Stimulated activated CD8-positive, alpha-beta memory T cell treated with anti-CD3 and anti-CD28 coated beads, Interleukin-2, amount 100 ng/mL, for 48 hours (primary cell): ENCODE data around the gene EFEMP2.

Source experiments
- DNase-seq, 2 donors: peaks; one replicate each; pipeline ENCODE4 v3.0.0-alpha.2; 2020; ENCODE audit warnings: low read depth in 2 of 2

The EFEMP2 gene

DNA sequence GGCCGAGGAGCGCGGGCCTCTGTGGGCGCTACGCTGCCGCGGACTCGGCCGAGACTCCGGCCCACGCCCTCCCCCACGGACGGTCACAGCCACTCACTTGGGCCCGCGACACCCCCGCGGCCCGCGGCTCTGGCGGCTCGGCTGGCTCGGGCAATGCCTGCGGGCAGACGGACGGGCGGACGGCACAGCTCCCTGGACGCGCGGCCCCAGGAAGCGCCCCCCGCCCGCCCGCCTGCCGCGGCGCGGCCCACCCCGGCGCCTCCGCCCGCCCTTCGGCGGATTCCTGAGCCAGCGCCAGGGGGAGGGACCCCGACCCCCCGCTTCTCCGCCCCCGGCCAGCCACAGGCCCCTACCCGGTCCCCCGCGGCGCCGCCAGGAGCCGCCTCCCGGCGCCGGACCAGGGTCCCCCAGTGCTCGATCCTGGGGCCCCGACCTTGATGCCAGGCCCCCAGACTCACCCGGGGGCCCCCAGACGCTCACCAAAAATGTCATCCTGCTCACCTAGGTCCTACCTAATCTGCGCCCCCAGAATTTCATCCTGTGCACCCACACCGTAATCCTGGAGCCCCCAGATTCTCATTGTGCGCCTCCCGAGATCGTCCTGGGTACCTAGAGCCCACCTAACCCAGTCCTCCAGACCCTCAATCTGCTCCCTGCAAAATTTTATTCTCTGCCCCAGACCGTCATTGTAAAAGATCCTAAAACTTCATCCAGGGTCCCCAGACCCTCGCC lies at the start of gene EFEMP2:
EFEMP2 (minus strand) TSS at position 215 of the 732 bp plus-strand sequence. CDS start 446 bp downstream, outside the sequence.
- no peak for DNase-seq

DNA sequence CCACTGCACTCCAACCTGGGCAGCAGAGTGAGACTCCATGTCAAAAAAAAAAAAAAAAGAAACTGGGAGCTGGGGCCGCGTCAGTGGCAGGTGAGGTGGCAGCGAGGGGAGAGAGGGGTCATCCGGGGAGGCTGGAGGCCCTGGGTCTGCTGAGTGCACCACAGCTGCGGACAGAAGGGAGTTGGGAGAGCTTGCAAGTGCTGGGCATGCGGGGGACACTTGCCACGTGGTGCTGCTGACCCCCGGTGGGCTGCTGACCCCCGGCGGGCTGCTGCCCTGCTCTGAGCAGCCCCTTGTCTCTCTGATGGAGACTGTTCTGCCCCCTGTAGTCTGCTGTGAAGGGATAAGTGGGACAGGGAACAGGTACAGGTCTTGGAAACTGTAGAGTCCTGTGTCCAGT lies 49.3 kb upstream of the EFEMP2 start:
- no peak for DNase-seq

DNA sequence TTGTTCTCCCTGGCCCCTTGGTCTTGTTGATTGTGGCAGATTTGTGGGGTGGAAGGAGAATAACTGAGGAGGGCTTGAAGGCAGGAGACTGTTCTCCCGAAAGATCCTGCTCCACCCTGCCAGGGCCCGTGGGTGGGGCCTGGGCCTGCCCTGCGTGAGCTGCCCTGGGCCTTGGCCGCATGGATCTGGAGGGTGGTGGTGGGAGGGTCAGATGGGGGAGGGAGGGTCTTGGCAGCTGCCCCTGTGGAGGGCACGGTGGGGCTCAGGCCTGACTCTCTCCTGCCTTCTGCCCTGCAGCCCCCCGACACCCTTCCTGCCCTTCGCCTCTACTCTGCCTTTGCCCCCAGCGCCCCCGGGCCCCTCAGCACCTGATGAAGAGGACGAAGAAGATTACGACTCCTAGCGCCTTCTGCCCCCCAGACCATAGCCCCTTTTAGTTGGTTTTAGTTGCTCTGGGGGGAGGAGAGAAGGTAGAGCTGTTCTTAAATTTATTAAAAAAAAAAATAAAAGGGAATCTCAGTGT lies 48.5 kb upstream of the EFEMP2 start:
- DNase-seq, result no peak

DNA sequence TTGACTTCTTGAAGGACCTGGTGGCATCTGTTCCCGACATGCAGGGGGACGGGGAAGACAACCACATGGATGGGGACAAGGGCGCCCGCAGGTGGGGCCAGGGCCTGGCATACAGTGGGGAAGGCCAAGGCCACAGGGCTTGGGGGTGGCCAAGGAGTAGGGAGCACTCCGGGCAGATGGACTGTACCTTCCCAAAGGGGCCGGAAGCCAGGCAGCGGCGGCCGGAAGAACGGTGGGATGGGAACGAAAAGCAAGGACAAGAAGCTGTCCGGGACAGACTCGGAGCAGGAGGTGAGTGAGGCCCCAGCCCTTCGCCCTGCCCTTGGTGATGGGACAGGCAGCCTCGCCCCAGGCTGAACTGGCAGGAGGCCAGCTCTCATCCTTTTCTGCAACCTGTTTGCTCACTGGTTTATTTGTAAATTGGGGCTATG lies 47.8 kb upstream of the EFEMP2 start:
- DNase-seq, result no peak

DNA sequence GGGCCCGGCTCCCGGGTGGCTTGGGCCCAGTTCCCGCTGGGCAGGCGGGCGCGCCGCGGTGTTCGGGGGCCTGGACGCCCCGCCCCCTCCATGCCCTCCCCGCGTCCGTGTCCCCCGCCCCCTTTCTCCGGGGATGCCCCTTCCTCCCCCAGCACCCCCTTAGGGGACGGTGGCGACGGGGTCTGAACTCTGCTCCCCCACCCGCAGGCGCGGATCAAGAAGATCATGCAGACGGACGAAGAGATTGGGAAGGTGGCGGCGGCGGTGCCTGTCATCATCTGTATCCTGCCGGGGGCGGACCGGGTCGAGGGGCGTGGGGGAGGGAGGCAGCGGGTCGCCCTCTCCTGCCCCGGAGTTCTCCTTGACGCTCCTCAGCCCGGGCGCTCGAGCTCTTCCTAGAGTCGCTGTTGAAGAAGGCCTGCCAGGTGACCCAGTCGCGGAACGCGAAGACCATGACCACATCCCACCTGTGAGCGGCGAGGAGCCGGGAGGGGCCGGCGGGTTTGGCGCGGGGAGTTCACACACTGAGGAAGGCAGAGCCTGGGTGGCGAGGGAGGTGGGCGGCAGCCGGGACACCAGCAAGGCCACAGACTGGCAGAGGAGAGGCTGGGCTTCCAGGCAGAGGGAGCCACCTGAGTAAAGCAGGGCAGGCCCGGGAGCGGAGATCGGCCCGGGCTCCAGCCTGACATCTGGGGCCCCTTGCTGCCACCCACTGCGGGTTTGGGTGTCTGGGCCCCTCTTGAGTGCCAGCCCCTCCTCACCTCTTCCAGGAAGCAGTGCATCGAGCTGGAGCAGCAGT lies 47.2 kb upstream of the EFEMP2 start:
- DNase-seq, result peak; percentile 47 to 53

DNA sequence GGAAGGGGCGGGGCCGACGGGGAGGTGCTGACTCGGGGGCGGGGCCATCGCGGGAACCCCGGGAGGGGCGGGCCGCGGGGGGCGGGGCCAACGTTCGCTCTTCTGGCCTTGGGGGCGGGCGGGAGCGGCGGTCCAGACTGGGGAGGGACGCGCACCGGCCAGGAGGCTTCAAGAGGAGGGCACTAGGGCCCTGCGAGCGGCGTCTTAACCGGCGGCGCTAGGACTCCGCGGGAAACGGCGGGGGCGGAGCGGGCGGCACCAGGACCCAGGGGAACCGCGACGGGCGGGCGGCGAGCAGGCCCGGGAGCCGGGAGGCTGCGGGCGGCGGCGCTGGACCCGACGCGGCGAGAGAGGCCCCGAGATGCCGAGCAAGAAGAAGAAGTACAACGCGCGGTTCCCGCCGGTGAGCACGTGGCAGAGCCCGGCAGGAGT lies 46.6 kb upstream of the EFEMP2 start, which contains the start of gene DRAP1:
DRAP1 (plus strand) TSS at position 286 of the 432 bp plus-strand sequence; CDS start at position 362, 76 bp downstream.
- DNase-seq, result peak; percentile 98 to 100

DNA sequence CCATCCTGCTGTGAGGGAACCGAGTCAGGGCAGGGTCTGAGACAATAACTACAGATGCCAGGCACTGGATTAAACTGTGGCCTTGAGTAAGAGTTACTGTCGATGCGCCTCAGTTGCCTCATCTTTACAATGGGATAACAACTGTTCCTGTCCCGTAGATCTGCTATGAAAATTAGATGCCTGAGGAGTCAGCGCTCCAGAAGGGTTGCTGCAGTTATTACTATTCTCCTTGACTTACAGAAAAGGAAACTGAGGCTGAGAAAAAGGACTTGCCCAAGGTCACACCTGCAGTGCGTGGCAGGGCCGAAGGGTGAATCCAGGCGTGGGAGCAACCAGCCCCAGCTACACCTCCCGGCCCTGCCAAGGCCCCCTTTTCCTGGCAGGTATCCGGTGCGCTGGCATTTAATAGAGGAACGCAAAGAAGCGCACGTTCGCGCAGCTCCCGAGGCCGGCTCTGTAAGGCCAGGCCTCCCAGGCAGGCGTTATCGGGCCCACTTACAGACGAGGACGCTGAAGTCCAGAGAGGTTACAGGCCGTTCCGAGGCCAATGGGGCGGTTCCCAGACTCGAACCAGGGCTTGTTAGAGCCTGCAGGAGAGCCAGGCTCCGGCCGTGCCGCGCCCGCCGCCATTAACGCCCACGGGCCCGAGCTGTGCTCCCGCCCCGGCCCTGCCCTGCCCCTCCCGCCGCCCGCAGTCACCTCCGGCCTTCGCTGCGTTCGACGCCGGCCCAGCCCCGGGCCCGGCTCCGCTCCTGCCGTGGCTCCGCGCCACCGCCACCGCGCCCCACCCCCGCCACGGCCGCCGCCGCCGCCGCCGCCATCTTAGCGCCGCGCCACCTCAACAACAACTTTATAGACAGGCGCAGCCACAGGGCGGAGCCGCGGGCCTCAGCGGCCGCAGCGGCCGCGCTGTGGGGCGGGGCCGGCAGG lies 45.9 kb upstream of the EFEMP2 start, which contains the start of gene C11orf68:
C11orf68 (minus strand) TSS at position 852 of the 930 bp plus-strand sequence; CDS start at position 821, 31 bp downstream.
- peak in 1 of 2 donors; percentile 32 for DNase-seq

DNA sequence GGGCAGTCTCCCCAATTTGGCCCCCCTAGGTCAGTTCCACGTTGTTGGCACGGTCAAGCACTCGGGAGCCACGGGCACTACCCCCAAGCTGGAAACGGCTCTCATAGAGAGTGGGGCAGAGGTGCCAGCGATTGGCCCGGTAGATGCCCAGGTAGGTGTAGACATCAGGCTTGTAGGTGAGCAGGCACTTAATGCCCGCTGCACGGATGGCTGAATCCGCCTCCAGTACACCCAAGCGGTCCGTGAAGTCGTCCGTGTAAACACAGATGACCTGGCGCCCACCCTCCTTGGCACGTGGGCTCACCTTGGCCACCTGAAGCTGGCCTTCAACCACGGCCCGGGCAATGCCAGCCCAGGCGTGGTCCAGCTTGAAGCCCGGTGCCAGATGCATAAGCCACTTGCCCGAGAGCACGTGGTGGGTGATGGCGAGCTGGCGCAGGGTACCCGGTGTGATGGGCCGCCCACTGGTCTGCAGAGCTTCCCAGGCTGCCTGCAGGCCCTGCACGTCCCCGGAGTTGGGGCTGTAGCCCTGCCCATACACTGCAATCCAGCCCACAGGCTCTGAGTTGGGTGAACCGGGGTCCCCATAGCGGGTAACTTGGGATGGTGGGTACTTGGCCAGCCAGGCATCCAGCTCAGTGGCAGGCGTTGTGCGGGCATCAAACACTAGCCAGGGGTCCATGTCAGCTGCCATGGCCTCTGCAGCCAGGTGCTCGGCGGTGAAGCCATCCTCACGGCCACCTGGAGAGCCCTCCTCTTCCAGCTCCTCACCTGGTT lies 45.0 kb upstream of the EFEMP2 start:
- DNase-seq, result no peak

DNA sequence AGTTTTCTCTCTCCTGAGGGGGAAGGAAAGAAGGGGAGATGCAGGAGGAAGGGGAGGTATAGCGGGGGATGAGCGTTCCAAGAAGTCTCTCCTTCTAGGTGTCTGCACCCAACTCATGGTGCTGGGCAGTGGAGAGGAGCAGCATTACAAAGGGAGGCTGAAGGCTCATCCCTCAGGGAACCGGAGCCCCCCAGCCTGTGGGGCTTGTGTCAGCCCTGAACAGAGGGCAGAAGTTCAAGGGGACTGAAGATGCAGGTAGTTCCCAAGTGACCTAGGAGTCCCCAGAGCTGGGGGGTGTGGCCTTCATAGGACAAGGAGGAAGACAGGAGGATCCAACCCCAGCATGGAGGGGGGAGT lies 44.5 kb upstream of the EFEMP2 start:
- no peak for DNase-seq

DNA sequence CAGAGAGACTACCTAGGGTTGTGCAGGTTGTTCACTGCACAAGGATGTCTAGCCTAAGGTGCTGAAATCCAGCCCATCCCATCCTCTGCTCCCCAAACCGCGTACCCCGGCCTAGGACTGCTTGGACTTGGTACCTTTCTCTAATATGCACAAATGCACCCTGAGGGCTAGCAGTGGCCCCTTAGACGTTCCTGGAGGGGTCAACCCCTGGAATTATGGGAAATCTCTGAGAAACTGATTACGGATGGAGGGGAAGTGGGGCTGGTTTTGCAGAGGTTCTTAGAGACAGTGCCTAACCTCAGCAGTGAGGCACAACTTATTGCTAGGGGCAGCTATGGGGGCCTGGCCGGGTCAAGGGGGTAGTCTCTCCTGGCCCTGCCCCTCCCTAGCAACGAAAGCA lies 43.8 kb upstream of the EFEMP2 start:
- DNase-seq, result no peak

DNA sequence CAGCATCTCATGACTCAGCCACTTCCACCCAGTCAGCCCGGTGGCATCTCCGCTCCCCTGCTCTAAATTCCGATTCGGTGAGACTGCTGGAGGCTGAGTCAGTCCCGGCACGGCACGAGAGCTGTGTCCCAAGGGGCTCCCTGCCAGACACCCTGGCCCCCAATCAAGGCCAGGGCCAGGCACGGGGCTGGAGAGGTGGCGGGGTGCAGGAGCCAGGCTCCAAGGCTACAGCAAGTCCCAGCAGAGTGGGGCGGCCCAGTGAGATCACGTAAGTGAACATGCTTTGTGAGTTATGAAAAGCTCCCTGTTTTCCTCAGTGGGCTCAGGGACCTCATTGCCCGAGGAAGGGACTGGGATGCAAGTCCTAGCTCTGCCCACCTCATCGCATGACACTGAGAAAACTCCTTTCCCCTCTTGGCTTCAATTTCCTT lies 43.2 kb upstream of the EFEMP2 start:
- DNase-seq, result no peak

DNA sequence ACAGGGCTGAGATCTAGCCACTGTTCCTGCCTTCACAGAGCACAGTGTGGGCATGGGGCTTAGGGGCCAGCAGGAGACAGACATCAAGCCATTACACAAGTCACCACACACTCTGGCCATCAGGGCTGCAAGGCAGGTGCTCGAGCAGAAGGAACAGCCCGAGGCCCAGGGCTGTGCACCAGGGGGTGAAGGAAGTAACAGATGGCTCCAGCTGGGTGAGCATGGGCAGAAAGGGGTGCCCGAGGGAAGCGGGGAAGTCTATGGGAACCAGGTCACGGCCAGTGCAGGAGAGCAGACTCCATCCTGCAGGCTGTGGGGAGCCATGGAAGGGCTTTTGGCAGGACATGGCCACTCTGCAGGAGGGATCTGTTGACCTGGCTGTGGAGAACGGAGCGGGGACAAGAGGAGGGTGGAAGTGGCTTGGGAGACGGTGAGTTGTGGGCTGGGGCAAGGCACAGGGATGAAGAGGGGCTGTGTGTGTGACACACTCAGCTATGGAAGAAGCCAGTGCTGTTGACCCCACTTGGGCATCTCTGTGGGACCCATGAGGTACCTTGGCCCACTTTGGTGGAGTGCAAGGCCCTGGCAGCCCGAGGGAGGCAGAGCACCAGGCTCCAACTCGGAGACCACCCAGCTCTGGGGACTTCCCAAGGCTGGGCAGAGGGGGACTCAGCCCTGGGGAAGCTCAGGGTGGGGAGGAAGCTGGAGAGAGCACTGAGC lies 42.7 kb upstream of the EFEMP2 start:
- no peak for DNase-seq

DNA sequence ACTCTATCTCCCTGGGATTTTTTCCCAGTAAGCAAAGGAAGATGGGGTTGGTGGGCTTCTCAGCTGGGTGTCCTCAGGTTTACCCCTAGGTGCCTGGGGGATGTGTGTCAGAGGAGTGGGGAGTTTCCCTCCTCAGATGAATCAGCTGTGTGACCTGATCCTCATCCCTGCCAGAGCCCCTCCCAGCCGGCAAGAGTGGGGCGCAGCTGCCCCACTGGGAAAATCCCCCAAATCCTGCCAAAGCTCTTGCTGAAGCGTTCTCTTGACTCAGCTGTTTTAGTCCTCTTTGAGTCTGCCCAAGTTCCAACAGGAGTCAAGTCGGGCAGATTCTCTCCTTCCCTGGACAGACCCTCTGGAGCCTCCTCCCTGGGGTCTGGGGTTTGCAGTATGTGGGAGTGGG lies 40.2 kb upstream of the EFEMP2 start:
- no peak for DNase-seq

DNA sequence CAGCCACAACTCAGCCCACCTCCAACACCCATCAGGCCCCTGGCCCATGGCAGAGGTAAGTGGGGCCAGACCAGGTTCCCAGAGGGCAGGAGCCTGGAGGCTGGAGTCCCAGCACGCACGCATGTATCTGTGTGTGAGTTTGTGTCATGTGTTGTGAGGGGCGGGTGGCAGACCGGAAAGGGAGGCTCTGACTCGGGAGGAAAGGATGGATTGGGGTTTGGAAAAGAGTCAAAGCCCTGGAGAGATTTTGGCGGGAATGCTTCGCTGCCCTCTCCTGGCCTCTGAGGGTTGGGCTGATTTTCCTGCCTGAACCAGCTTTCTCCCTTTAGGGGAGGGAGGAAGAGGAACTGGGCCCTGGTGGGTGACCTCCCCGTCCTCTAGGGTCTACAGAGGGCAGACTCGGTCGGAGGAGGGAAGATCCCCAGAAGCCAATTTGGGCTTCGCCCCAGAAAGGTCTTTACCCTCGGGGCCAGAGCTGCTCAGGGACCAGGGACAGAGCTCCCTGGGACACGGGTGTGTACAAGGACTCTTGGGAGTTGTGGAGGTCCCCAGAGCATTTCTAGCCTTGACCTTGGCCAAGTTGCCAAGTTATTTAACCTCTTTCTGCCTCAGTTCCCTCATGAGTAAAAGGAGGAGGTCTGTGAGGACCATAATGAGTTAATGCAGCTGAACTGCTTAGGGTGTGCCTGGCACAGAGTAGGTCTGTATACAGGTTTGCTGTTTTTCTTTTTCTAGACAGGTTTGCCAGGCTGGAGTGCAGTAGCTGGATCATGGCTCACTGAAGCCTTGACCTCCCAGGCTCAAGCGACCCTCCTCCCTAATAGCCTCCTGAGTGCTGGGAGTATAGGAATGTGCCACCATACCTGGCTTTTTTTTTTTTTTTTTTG lies 39.3 kb upstream of the EFEMP2 start:
- no peak for DNase-seq

DNA sequence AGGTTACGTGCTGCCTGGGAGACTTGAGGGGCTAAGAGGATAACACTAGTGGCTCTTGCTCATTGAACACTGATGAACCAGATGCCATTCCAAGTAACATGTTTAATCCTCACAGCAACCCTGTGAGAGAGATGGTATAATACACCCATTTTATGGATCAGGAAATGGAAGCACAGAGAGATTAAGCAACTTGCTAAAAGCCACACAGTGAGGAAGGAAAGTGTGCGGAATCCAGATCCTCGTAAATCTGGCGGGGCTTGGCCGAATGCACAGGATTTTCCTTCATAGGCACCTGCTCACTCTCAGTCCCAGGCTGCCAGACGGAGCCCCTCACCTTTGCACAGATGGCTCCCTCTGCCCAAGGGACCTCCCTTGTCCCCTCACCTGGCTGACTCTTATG lies 35.3 kb upstream of the EFEMP2 start:
- no peak for DNase-seq

DNA sequence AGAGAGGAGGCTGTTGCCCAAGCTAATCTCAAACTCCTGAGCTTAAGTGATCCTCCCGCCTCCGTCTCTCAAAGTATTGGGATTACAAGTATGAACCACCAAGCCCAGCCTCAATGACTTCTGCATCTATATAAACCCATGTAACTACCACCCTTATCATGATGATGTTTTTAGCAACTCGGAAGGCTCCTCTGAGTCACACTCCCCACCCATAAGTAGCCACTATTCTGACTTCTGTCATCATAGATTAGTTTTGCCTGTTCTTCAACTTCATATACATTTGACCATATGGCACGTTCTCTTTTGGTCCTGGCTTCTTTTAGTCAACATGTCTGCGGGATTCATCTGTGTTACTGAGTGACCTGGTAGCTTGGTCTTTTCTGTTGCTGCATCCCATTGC lies 34.0 kb upstream of the EFEMP2 start:
- DNase-seq, result no peak

DNA sequence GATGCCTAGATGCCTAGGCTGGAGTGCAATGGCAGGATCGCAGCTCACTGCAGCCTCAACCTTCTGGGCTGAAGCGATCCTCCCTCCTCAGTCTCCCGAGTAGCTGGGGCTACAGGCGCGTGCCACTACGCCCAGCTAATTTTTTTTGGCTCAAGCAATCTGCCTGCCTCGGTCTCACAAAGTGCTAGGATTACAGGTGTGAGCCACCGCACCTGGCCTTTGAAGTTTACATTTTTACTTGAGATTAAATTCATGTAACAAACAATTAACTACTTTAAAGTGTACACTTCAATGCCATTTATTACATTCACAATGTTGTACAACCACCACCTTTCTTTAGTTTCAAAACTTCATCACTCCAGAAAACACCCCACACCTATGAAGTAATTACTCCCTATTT lies 31.1 kb upstream of the EFEMP2 start:
- no peak for DNase-seq

DNA sequence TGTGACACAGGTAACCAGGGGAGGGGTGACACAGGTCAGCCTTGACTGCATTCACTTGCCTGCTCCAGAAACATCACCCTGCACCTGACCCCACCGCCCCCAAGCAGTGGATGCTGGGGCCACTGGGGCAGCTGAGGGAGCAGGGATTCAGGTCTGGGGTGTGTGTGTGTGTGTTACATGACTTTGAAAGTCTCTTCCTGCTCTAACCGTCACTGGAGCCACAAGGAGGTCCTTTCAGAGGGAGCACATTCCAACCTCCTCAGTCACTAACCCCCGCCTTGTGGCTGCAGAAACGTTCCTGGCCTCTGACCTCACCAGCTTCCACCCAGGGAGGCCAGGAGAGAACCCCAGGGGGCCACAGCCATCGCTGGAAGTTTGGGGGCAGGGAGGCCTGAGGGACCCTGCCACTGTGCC lies 30.5 kb upstream of the EFEMP2 start:
- no peak for DNase-seq

DNA sequence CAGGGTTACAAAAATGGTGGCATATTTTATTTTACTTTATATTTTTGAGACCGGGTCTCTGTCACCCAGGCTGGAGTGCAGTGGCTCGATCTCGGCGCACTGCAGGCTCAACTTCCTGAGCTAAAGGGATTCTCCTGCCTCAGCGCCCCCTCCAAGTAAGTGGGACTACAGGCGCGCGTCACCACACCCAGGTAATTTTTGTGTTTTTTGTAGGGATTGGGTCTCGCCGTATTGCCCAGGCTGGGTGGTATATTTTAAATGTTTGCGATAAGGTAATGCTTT lies 28.2 kb upstream of the EFEMP2 start:
- DNase-seq, result no peak
